T-helper 17 cell (primary cell): Measurements from ENCODE around the gene GSTO2. TPM values are rescaled to one million over a fixed set of nuclear protein-coding genes. Genes with fewer than 3 reads are reported as not detected.

Experiments used
- ATAC-seq: fragments of 150-1000 bp; cut with Tn5 transposase; 2 replicates; pipeline ENCODE4 v1.10.0; 2021; ENCODE audit warnings: mild to moderate bottlenecking, moderate library complexity
- DNase-seq, 3 donors: peaks; one replicate each; pipeline versions ENCODE4 v3.0.0 to v3.0.0-alpha.2; 2020 to 2021
- H3K9me3 ChIP-seq: one replicate; pipeline ENCODE4 v1.7.0; 2013; ENCODE audit warnings: low read length, mild to moderate bottlenecking; ENCODE audit not compliant: control insufficient read depth, poor library complexity, severe bottlenecking
- H3K27ac Mint-ChIP-seq: one replicate; pipeline ENCODE4 v1.8.0; 2022; ENCODE audit warnings: mild to moderate bottlenecking, moderate library complexity, mixed read lengths
- H3K27me3 Mint-ChIP-seq: one replicate; pipeline ENCODE4 v1.8.0; 2022; ENCODE audit warnings: mixed read lengths
- H3K36me3 Mint-ChIP-seq: one replicate; pipeline ENCODE4 v1.8.0; 2022; ENCODE audit warnings: low read depth, mixed read lengths
- H3K4me1 Mint-ChIP-seq: one replicate; pipeline ENCODE4 v1.8.0; 2022; ENCODE audit warnings: mild to moderate bottlenecking, mixed read lengths
- H3K4me3 Mint-ChIP-seq: one replicate; pipeline ENCODE4 v1.8.0; 2022; ENCODE audit warnings: mild to moderate bottlenecking, moderate library complexity, mixed read lengths
- total RNA-seq, 4 donors: library from RNA in 2 of 4; stranded (reverse) in 2 of 4; gene quantifications; one replicate each; pipeline ENCODE4 v1.2.3 and lab custom pipeline; 2022 to 2026

GSTO2 gene
- total RNA-seq, 2 donors from 2014 or later = 0.70 to 1.1 TPM

DNA sequence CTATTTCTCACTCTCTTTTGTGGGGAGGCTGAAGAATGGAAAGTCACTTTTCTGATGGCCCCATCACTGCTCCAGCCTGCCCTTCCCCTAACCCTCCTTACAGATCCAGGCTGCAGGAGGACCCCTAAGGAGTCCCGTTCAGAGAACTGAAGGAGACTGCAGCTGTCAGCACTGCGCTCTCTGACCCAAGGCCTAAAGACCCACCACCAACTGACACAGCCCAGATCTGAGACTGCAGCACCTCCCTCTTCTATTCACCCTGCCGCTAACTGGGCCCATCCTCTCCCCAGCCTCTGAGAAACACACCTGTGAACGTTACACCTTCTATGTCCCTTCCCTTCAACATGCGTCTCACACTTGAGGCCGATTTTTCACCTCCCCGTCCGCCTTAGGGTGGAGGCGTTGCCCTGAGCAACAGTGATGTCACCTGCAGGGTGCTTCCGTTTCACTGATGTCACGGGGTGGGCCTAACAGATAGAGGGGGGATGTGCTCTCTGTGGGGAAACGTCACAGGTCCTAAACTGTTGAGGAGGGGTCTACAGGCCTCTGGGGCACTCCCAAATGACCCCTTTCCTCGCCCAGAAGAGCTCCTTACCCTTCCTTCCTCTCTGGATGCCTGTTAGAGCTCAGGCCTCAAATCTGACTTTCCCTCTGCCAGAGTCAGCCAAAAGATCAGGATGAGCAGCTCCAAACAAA, 64.2 kb downstream of the GSTO2 start:
- Mint-ChIP-seq H3K27me3 (no peaks in the 10 kb centered on the region), H3K4me3 (peak overlapping the region; percentile 77), H3K36me3 (no peaks in the 10 kb centered on the region), H3K4me1 (peaks cover 59% of the 10 kb centered on the region), H3K27ac (peak overlapping the region; percentile 97)
- DNase-seq = peak in 1 of 3 donors; percentile 27
- ATAC-seq = peak; percentile 24
- no peaks in the 10 kb centered on the region for H3K9me3 ChIP-seq

DNA sequence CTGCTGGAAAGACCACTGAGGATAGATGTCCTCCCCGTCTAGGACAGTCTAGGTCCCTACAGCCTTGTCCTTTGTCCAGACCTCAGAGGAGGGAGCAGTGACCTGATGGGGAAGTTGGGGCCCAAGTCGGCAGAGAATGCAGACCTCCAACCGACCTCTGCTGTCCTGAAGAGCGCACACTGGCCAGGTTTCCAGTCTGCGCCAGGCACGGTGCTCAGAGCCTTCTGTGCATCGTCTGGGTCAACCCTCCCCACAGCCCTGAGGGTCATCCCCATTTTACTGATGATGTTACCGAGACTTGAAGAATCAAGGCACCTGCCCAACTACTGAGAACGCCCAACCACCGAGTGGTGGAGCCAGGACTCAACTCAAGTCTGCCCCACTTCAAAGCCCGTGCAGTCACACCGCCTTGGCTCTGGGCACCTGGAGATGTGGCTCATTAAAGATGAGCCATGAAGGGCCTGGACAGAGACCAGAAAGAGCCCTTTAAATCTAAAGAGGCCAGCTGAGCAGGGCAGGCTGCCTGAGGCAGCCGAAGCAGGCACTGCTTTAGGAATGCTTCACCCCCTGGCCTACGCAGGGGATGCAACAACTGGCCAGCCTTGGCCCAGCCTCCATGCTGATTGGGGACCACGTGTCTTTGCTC, 64.9 kb downstream of the GSTO2 start:
- H3K27ac Mint-ChIP-seq = peak overlapping the region; percentile 97
- ATAC-seq = no peak
- no peaks in the 10 kb centered on the region for H3K27me3 Mint-ChIP-seq
- no peaks in the 10 kb centered on the region for H3K36me3 Mint-ChIP-seq
- H3K4me3 Mint-ChIP-seq = peak overlapping the region; percentile 77
- H3K9me3 ChIP-seq = no peaks in the 10 kb centered on the region
- no peak for DNase-seq
- H3K4me1 Mint-ChIP-seq = peaks cover 55% of the 10 kb centered on the region

DNA sequence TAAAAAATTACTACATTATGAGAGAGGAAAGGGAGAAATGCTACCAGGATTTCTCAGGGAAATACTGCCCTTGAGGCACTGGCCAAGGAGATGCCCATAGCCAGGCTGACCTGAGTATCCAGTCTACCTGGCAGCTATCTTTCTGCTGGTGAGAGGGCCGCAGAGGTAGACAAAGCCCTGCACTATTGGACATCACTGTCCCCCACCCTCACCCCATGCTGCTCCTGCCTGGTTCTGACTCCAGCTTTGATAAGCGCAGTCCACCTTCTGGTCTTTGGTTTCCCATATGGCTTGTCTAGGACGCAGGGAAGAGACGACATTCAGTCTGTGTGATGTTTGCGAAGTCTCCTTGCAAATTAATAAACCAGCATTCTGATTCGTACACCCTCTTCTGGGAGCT, 65.6 kb downstream of the GSTO2 start:
- peak overlapping the region; percentile 98 for H3K4me3 Mint-ChIP-seq
- no peaks in the 10 kb centered on the region for H3K27me3 Mint-ChIP-seq
- no peak for ATAC-seq
- H3K9me3 ChIP-seq = no peaks in the 10 kb centered on the region
- no peaks in the 10 kb centered on the region for H3K36me3 Mint-ChIP-seq
- peaks cover 54% of the 10 kb centered on the region for H3K4me1 Mint-ChIP-seq
- peak overlapping the region; percentile 97 for H3K27ac Mint-ChIP-seq
- no peak for DNase-seq

DNA sequence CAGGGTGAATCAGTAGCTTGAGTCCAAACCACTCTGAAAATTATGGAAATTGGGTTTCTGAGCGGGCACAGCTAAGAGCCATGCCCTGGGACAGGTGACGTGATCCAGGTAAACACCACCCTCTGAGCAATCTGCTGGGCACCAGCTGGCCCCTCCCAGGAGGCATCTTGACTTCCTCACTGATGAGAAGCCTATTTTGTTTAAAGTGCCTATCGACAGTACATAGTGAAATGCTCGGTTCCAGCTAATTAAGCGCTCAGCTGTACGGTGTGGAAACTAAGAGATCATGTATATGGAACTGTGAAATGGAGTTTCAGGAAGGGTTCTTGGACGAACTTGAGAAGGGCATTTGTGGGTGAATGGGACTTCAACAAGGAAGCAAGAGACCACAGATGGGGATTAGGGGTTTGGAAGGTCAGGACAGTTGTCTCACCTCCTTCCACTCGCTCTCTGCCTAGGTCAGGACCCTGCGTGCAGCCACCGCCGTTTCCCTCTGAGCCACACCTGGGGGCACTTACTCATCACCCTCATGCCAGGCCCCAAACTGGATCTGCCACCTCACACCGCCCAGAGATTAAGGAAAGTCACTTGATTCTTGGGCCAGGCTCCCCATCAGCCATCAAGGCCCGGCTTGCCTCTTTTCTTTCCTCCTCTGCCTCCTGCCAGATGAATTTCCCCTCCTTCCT, 66.1 kb downstream of the GSTO2 start:
- no peak for ATAC-seq
- H3K9me3 ChIP-seq = no peaks in the 10 kb centered on the region
- DNase-seq = no peak
- Mint-ChIP-seq H3K27ac (peak overlapping the region; percentile 97), H3K4me3 (peak overlapping the region; percentile 98), H3K27me3 (peaks cover 1% of the 10 kb centered on the region), H3K36me3 (no peaks in the 10 kb centered on the region), H3K4me1 (peaks cover 54% of the 10 kb centered on the region)

DNA sequence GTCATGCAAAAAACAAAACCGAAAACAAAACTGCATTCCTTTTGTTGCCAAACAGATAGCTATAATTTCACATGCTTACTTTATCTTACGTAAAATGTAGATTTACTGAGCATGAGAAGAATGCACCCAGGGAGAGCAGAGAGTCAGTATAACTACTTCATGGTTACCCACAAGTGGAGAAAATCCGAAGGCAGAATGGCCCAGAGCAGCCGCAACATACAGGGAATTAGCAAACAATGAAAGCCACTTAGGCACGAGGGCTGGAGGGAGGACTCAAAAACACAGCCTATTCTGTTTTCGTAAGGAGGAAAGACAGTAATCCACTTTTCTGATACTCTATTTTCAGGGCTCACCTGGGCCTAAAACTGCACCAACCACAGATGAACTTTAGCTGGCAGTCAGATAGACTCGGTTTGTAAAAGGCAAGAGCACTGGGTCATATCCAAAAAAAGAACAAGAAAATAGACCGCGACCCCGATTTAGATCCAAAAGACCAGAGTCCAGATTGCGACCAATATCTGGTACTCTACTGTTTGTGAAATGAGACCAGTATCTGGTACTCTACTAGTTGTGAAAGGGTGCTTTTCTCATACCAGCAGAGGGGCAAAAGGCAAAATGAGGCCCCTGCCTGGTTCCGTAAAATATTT, 68.0 kb downstream of the GSTO2 start:
- peak overlapping the region; percentile 97 for H3K27ac Mint-ChIP-seq
- H3K4me3 Mint-ChIP-seq = peak overlapping the region; percentile 98
- no peaks in the 10 kb centered on the region for H3K9me3 ChIP-seq
- DNase-seq (no peak), ATAC-seq (no peak)
- peaks cover 47% of the 10 kb centered on the region for H3K4me1 Mint-ChIP-seq
- H3K27me3 Mint-ChIP-seq = peaks cover 5% of the 10 kb centered on the region
- H3K36me3 Mint-ChIP-seq = no peaks in the 10 kb centered on the region

DNA sequence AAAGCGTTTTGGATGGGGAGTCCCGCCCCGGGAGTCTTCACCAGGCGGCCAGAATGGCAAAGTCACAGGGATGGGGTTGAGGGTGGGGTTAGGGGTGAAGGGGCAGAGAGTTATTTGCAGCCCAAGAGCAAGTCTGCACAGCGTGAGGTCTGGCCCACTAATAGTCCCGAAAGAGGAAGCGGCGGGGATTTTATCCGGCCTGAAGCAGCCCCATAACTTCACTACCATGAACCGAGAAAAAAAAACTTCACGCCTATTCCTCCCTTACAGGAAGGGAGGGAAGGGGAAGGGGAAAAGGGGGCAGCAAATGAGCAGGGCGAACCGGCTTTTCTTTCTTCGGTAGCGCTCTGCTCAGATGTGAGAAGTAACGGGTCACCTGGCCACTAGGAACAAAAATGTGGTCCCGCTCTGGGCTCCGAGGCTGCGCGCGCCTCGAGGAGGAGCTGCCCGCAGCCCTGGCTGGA, 68.6 kb downstream of the GSTO2 start:
- ATAC-seq = peak; percentile 29
- H3K27ac Mint-ChIP-seq = peak overlapping the region; percentile 97
- peaks cover 46% of the 10 kb centered on the region for H3K4me1 Mint-ChIP-seq
- H3K36me3 Mint-ChIP-seq = no peaks in the 10 kb centered on the region
- no peaks in the 10 kb centered on the region for H3K9me3 ChIP-seq
- peaks cover 5% of the 10 kb centered on the region for H3K27me3 Mint-ChIP-seq
- DNase-seq = no peak
- peak overlapping the region; percentile 98 for H3K4me3 Mint-ChIP-seq

DNA sequence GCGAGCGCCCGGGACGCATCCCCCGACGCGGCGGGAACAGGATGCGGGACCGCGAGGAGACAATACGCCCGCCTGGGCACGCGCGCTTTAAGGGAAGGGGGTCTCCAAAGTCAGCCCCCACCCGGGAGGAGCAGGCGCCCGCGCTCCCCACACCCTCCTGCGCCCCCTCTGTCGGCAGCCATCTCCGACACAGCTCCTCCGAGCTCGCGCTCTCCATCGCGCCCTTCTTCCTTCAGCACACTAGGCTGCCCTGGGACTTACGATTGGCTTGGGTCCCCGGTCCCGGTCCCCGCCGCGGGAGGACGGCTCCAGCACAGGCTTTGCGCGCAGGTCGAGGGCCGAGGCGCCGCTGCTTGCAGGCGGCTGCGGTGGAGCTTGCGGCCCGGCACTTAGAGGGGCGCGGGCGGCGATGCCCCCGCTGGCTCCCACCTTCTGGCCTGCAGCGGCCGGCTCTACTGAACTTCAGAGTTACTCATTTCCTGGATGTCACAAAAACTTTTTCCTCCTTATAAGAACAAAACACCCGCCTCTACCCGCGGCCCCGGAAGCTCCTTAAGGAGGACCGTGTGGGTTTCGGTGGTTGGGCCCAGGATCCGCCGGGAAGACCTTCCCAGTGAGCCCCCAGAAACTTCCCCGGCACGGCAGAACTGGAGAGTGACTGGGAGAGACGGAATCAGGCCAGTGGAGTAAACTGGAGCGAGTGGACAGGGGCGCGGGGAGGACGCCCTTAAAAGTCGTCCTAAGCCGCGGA, 69.2 kb downstream of the GSTO2 start, which contains the start of gene ITPRIP:
TSS of gene ITPRIP (minus strand) at position 481 of the 751 bp plus-strand sequence. CDS start 22,414 bp downstream, outside the sequence.
- no peaks in the 10 kb centered on the region for H3K36me3 Mint-ChIP-seq
- peak within 1 kb of the TSS; percentile 98 for H3K4me3 Mint-ChIP-seq
- H3K27ac Mint-ChIP-seq = peak within 1 kb of the TSS; percentile 97
- H3K27me3 Mint-ChIP-seq = peaks cover 5% of the 10 kb centered on the region
- H3K9me3 ChIP-seq = no peaks in the 10 kb centered on the region
- H3K4me1 Mint-ChIP-seq = peaks cover 40% of the 10 kb centered on the region
- ATAC-seq (peak; percentile 85), DNase-seq (peak; percentile 44 to 63 (median 53))

DNA sequence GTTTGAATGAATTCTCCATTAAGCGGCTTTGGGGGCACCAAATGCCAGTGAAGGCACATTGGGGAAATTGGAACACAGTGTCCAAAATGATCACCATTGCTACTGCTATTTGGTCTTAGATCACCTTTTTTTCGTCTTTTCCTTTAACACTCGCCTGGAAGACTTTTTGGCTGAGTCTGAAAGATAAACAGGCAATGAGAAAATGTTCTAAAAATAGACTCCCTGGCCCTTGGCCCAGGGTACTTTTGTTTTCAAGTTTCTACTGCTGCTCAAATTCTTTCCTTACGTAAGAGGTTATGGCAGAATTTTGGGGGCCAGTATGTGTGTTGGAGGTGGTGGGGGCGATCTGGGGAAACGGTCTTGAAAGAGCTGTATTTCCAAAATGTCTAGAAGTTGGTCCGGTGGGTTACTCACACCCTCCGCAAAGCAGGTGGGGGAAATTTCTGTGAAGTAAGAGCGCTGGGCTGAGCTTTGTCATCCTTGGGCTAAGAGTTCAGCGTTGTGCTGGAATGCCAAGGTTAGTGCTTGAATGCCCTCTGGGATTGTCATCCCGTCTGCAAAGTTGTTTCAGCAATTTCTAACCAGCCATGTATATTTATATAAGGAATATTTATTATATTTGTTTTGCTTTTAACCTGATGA, 70.6 kb downstream of the GSTO2 start:
- no peak for DNase-seq
- peaks cover 5% of the 10 kb centered on the region for H3K27me3 Mint-ChIP-seq
- peaks cover 36% of the 10 kb centered on the region for H3K4me1 Mint-ChIP-seq
- H3K4me3 Mint-ChIP-seq = peak overlapping the region; percentile 98
- ATAC-seq = no peak
- no peaks in the 10 kb centered on the region for H3K36me3 Mint-ChIP-seq
- H3K27ac Mint-ChIP-seq = peak overlapping the region; percentile 97
- H3K9me3 ChIP-seq = no peaks in the 10 kb centered on the region

DNA sequence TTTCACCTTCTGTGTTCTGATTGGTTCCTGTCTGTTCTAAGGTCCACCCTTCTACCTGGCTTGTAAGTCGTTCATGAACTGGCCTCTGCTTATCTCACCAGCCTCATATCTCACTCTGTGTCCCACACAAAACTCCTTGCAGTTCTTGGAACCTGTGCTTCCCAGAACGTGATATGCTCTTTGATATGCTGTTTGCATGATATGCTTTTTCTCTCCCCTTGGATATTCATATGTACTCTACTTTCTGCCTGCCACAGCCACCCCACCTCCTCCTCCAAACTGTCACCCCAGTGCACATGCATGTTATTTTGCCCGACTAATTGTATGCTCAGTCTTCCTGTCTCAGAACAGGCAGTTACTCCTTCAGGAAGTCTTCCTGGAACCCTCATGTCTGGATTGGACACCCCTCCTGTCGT, 71.1 kb downstream of the GSTO2 start:
- no peaks in the 10 kb centered on the region for H3K9me3 ChIP-seq
- peaks cover 31% of the 10 kb centered on the region for H3K4me1 Mint-ChIP-seq
- no peaks in the 10 kb centered on the region for H3K36me3 Mint-ChIP-seq
- no peak for ATAC-seq
- no peak for DNase-seq
- no peak overlapping the region for H3K4me3 Mint-ChIP-seq
- H3K27me3 Mint-ChIP-seq = peaks cover 5% of the 10 kb centered on the region
- H3K27ac Mint-ChIP-seq = no peak overlapping the region

DNA sequence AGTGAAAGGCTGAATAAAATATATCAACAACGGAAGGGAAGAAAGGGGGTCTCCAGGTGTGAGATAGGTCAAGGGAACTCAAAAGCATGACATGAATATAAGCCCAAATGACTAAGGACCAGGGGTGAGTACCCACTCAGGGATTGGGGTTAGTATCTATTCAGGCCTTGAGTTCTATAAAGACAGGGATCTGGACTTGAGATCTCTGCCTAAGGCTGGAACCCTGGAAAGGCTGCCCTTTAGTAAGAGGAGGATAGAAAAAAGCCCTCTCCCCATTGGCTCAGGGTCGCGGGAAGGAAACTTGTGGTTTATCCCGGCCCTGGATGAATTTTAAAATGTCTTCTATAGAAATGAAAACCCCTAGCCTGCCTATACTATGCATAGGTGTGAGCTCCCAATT, 71.7 kb downstream of the GSTO2 start:
- Mint-ChIP-seq H3K4me1 (peaks cover 25% of the 10 kb centered on the region), H3K36me3 (no peaks in the 10 kb centered on the region), H3K27me3 (peaks cover 5% of the 10 kb centered on the region), H3K4me3 (no peak overlapping the region), H3K27ac (no peak overlapping the region)
- DNase-seq (no peak), ATAC-seq (no peak)
- H3K9me3 ChIP-seq = no peaks in the 10 kb centered on the region

DNA sequence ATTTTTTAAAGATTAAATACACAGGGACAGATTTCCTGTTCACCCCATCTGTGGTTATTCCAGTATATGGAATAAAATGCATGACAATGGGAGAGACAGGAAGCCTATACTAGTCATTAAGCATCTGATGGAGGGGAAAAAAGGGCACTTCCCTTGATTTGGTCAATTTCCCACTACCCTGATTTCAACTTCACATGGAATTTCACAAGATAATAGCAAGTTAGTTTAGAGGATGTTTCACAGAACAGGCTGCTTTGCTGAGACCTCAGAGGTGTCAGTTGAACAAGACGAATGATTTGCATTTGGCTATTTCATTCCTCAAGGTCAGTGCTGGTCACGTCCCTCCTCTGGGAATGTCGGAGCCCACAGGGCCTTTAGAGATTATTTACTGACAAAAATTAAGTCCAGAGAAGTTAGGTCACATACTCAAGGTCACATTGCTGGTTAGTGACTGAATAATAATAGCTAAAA, 74.0 kb downstream of the GSTO2 start:
- no peaks in the 10 kb centered on the region for H3K9me3 ChIP-seq
- Mint-ChIP-seq H3K27me3 (peaks cover 5% of the 10 kb centered on the region), H3K4me1 (peaks cover 15% of the 10 kb centered on the region), H3K4me3 (no peak overlapping the region), H3K36me3 (no peaks in the 10 kb centered on the region), H3K27ac (no peak overlapping the region)
- DNase-seq (no peak), ATAC-seq (no peak)

DNA sequence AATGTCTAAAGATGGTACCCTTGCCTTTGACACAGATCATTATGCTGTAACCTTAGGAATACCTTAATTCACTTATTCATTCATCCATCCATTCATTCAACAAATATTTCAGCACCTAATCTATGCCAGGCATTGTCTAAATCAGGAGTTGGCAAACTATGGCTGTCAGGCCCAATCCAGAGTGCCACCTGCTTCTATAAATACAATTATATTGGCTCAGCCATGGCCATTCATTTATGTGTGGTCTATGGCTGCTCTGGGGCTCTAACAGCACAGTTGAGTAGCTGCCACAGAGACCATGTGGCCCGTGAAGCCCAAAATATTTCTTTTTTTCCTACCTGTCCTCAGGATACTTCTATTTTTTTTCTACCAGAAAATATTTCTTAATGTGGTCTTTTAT, 75.2 kb downstream of the GSTO2 start:
- no peaks in the 10 kb centered on the region for H3K9me3 ChIP-seq
- no peaks in the 10 kb centered on the region for H3K36me3 Mint-ChIP-seq
- ATAC-seq (no peak), DNase-seq (no peak)
- peaks cover 5% of the 10 kb centered on the region for H3K27me3 Mint-ChIP-seq
- no peak overlapping the region for H3K4me3 Mint-ChIP-seq
- peaks cover 9% of the 10 kb centered on the region for H3K4me1 Mint-ChIP-seq
- no peak overlapping the region for H3K27ac Mint-ChIP-seq
